ENCODE data around the gene TRAM2.

Gene TRAM2

GRCh38 chr6:52508261-52508739 is 68.6 kb downstream of the TRAM2 start:
- DNase-seq (ENCODE audit: low read depth), result no peak

DNA sequence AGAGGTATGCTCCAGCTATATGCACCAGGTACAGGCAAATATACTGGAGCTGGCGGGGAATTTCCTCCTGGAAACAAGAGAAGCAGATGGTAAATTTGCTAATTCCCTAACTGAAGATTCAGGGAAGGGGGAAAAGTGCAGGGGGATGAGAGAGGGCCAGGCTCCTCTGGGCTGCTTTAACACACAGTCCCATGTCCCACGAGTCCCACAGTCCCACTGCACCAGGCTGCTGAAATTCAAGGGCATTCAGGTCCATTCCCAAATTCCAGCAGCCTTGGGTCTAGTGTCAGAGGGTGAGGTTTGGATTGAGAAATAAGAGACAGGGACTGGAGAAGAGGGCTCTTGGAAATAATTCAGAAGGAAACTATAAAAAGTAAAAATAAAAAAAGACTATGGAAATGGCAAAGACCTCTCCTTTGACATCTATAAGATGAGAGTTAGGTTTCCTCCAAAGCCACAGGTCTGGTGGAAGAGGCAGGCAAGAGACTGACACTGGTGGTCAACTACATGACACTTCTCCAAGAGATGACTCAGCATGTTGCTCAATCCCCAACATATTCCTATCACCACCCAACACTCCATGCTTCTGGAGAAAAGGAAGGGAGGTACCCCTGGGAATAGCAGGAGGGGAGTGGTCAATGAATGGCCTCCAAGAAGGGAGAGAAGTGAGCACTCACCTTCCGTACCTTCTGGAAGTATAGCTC is 69.2 kb downstream of the TRAM2 start:
- no peak for DNase-seq (ENCODE audit: low read depth)

DNA sequence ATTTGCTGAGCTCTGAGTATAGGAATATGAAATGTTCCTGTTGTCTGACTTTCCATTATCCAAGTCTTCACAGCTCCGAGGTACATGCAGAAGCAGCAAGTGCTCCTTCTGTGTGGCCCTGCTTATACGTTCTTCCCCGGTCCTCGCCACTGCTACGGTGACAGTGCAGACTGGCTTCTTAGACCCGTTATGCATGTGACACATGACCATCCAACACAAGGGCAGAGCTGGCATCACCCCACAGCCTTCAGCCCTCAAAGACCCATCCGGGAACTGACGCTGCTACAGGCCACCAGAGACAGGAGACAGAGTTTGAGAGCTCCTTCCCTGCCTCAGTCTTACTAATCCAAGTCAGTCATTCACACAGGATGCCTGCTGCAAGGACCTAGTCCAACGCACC is 70.4 kb downstream of the TRAM2 start:
- DNase-seq (ENCODE audit: low read depth), result no peak

- no peak for DNase-seq (ENCODE audit: low read depth)
Observed at GRCh38 chr6:52505726-52506409, 71.0 kb downstream of the TRAM2 start.

GRCh38 chr6:52504782-52505136 is 72.1 kb downstream of the TRAM2 start:
- DNase-seq (ENCODE audit: low read depth), result no peak

- no peak for DNase-seq (ENCODE audit: low read depth)
Observed at GRCh38 chr6:52503851-52504781, 72.7 kb downstream of the TRAM2 start.

- no peak for DNase-seq (ENCODE audit: low read depth)
Observed at GRCh38 chr6:52503323-52503747, 73.5 kb downstream of the TRAM2 start.

GRCh38 chr6:52502306-52503029 is 74.4 kb downstream of the TRAM2 start:
- no peak for DNase-seq (ENCODE audit: low read depth)

GRCh38 chr6:52500238-52501129 is 76.4 kb downstream of the TRAM2 start:
- no peak for DNase-seq (ENCODE audit: low read depth)

DNA sequence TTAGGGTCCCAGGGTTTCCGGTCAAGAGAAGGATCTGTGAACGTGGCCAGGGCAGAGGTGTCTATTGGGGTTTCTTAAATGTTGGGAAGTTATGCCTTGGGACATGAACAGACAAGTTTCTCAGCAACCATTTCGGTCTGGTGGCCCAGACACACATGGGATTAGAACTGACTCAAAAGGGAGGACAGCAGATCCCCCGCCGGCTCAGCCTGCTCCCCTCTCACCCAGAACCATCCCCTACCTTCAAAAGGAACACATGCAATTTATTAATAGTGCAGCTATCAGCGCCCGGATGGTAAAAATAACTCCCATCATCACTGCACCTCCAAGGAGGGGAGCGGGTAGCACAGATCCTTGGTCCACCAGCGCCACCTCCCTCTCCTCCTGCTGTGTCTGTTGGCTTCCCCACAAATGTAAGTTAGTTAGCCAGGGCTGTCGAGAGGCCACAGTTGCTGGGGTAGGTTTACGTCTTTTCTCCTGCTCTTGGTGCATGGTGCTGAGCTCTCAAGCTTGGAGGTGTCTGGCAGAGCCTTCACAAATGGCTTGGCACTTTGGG is 77.1 kb downstream of the TRAM2 start:
- DNase-seq (ENCODE audit: low read depth), result no peak

- DNase-seq (ENCODE audit: low read depth), result no peak
Observed at GRCh38 chr6:52499026-52499425, 77.8 kb downstream of the TRAM2 start.

- DNase-seq (ENCODE audit: low read depth), result no peak
Observed at GRCh38 chr6:52498538-52499017, 78.3 kb downstream of the TRAM2 start.

GRCh38 chr6:52497652-52498408 is 79.0 kb downstream of the TRAM2 start:
- DNase-seq (ENCODE audit: low read depth), result no peak

DNA sequence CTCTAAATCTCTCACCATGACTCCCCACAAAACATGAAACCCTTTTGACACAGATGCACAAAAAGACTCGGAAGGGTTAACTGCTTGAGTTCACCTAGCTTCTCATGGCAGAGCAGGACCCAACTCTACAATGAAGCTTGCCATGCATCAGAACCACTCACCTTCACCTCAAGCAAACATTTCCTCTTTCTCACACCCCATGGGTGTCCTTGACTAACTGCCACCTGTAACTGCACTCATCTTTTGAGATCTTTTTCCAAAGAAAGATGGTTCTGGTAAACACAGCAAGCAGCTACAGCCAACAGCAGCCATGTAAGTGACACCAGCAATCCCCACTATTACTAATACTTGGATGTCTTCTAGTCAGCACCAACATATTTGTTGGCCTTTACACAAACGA is 80.2 kb downstream of the TRAM2 start:
- no peak for DNase-seq (ENCODE audit: low read depth)

DNA sequence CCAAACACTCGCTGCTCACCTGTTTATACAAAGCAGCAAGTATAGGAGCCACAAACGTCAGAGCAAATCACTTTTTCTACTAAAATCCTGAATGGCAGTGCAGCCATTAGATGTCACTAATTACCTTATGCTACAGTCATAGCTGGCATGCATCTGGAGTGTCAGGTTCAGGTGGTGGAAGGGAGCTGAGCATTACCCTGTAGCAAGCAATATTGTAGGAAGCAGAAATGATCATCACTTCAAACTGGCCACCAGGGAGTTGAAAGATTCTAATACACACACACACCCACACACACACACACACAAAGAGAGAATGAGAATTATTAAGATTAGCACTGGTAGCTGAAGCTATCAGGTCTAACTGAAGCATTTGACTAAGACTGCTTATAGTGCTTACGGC is 80.9 kb downstream of the TRAM2 start:
- DNase-seq (ENCODE audit: low read depth), result no peak

DNA sequence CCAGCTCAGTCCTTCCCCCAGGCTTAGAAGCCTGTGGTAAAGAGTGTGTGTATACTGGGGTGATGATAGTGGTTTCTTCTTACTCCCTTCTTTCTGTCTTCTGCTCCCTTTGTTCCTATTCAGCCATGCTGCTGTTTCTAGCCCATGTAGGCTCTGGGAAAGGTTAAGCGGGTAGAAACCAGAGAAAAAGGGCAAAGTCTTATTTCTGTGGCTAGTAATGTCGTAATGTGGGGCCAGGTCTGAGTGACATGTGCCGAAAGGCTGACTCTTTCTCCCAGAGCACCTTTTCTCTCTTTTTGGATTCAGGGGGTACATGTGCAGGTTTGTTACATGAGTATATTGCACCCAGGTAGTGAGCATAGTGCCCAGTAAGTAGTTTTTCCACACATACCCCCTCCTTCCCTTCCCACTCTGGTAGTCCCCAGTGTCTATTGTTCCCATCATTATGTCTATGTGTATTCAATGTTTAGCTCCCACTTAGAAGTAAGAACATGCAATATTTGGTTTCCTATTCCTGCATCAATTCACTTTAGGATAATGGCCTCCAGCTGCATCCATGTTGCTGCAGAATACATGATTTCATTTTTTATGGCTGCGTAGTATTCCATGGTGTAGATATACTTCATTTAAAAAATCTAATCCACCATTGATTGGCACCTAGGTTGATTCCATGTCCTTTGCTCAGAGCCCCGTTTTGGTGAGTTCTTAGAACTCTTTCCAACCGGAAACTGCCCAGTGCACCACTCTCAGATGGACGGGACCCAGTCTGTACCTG is 82.4 kb downstream of the TRAM2 start:
- no peak for DNase-seq (ENCODE audit: low read depth)

DNA sequence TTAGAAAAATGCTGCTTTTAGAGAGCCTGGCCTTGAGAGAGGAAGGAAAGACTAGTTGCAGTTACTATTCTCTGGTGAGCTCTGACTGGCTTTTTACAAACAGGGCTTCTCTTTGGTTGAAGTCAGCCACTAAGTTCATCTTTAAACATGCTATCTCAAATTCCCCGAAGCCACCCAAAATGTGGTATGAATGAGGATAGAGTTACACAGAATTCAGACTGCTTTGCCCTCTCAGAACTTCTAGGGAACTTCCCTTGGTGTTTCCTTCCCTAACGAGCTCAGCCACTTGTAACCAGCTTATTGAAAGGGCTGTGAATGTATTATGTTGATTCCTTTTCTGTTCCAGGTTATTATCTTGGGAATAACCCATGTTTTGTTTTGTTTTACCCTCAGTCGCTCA is 83.2 kb downstream of the TRAM2 start:
- DNase-seq (ENCODE audit: low read depth), result no peak

DNA sequence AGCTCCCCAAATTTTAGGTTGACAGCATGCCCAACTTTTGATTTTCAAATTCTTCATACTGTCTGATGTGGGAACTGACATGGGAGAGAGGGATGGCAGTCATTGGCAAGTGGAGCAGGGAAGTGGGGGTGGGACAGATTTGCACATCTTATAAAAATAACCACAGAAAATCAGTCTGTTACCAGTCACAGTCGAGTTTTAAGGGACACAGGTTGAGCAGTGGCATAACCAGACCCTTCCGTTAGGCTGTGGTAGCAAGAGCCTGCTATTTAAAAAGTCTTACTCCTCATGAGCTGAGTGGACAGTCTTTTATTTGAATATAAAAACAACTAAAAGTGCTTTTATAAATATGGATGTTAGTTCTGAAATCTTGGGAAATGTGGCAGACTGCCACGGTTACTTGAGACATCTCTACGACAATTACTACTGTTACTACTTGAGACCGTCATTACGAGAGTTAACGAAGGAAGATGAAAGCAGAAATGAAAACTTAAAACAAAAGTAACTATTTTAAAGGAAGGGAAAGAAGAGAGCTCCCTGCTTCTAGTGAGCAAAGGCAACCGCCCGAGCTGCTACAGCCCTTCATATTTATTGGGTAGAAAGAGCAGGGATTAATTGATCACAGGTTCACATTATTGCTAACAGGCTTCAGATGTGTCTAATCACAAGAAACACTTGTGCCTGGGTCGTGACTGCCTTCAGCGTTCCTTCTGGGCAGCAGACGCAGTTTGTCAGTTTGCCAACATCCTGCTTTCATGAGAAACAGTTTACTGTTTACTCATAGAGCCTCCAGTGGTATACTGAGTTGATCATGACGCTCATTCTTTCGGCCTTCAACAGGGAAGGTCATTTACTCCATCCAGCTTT is 85.4 kb downstream of the TRAM2 start:
- DNase-seq (ENCODE audit: low read depth), result no peak
